Right kidney (tissue), 9 donors: Measurements from ENCODE around the gene ALG10.
"Not testable (repeated sequence)": the region's sequence is repeated elsewhere in the genome, so short reads cannot be mapped to it uniquely, and the experiment has no call there.

Source experiments
- DNase-seq: peaks from one replicate; pipeline ENCODE4 v3.0.0-alpha.2; 2016
- long read RNA-seq, 8 donors: transcript quantifications; one replicate each; lab custom pipeline, GENCODE V29; 2026

Gene ALG10
- long read RNA-seq, donor 1, partial matches to known transcripts: 0 of 1 reads
- long read RNA-seq, donor 1, other reads (novel, unspliced or antisense): 0 of 1 reads
- long read RNA-seq, donor 2, partial matches to known transcripts: 0 of 3 reads
- long read RNA-seq, donor 2, other reads (novel, unspliced or antisense): 0 of 3 reads
- long read RNA-seq, donor 3, partial matches to known transcripts: 0 of 3 reads
- long read RNA-seq, donor 3, other reads (novel, unspliced or antisense): 0 of 3 reads
- long read RNA-seq, donor 4, partial matches to known transcripts: 0 of 2 reads
- long read RNA-seq, donor 4, other reads (novel, unspliced or antisense): 0 of 2 reads
- long read RNA-seq, donor 5, partial matches to known transcripts: 0 of 2 reads
- long read RNA-seq, donor 5, other reads (novel, unspliced or antisense): 0 of 2 reads
- long read RNA-seq, donor 6: 0 reads
- long read RNA-seq, donor 7, partial matches to known transcripts: 0 of 3 reads
- long read RNA-seq, donor 7, other reads (novel, unspliced or antisense): 0 of 3 reads
- long read RNA-seq, donor 8: 0 reads

- DNase-seq: peak; percentile 82
Observed at GRCh38 chr12:34022079-34022830, at the start of gene ALG10. Gene ALG10 (plus strand): TSS chr12:34022496. CDS start chr12:34022600, 104 bp downstream.

DNA sequence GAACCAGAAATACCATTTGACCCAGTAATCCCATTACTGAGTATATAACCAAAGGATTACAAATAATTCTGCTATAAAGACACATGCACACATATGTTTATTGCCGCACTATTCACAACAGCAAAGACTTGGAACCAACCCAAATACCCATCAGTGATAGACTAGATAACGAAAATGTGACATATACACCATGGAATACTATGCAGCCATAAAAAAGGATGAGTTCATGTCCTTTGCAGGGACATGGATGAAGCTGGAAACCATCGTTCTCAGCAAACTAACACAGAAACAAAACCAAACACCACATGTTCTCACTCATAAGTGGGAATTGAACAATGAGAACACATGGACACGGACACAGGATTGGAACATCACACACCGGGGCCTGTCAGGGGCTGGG lies 49.4 kb upstream of the ALG10 start:
- DNase-seq: not testable (repeated sequence)

DNA sequence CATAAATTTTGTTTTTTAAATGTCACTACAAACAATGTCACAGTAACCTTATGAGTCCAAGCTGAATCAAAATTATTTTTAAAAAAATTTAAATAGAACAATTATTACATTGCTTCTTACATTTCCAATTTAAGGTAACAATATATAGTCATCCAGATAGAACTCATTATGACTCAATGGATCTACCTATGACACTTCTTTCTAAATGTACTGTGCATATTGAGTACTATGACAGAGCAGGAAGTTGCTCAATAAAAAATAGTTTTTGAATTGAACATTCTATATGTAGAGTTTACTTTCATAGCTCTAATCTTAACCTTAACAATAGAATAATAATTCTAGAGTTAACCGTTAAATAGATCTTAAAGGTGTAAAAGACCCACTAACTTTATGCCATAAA lies 44.4 kb upstream of the ALG10 start:
- no peak for DNase-seq

GRCh38 chr12:33988197-33988805 lies 34.0 kb upstream of the ALG10 start:
- no peak for DNase-seq

DNA sequence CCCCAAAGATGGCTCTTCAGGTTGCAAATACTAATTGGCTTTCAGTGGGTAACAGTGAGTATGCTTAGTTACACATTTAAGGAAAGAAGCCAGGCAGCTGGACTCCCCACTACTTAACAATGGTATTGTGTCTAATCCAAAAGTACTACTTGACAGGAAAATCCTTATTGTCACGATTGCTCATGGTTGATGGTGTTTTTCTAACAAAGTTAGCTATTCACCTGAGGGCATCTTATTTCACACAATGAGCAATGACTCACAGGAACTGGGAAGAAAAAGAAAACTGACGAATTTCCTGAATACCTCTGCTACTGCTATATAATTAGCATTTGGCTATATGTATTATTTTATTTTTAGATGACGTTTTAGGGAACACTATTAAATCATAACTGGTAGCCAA lies 33.4 kb upstream of the ALG10 start:
- no peak for DNase-seq

DNA sequence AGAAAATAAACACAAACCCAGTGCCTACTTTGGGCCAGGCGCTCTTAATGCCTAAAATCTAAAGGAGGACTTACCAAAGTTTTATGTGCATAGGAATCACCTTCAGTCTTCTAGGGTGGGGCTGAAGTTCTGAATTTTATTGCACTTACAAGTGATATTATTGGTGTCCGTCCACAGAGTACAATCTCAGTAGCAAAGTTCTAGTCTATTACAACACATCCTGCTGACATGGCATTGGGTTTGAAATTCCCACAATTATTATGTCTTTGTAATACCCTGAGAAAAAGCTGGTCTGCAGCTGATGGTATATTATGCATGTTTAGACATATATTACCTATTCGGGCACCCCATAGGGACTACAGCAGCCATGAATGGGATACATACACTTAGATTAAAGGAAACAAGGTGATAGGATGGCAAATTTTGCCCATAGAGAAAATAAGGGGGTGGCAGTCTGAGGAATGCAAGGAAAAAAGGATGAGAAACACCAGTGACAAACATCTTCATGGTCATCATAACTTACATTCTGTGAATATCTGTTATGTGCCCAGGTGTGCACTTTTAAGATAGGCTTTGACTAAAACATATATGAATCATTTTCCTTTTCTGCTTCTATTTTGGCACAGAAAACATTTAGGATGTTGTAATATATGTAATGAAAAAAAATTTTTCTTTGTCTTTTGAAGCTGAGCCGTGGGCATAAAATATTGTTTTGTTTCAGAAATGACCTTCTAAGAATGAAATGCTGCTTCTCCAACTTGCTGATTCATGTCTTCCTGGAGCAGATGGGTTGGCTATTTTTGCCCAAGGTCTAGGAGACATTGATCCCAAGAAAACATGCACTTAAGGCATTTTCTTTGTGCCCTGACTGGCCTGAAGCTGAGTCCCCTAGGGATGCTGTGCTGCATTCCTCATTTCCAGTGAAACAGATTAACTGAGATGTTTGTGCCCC lies 27.2 kb upstream of the ALG10 start:
- DNase-seq: no peak

GRCh38 chr12:34008835-34009234 lies 13.5 kb upstream of the ALG10 start:
- not testable (repeated sequence) for DNase-seq

GRCh38 chr12:34016361-34016760 lies 5.9 kb upstream of the ALG10 start:
- DNase-seq: no peak

DNA sequence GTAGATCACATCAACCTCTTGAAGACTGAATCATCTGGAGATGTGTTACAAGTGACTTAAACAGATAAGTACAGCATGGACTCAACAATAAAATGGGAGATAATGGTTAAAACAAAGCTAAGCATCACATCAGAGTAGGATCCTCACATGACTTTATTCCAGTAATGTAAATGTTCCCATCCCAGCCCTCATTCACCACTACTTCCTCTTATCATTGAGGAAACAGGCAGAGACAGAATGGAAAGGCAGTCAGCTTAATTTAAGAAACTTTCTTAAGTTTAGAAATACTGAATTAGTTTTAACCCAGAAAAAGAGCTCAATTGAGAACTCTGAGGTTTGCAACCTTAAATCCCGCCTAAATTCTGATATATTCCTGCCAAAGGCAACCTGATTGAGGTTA lies 1.2 kb upstream of the ALG10 start:
- DNase-seq: no peak

DNA sequence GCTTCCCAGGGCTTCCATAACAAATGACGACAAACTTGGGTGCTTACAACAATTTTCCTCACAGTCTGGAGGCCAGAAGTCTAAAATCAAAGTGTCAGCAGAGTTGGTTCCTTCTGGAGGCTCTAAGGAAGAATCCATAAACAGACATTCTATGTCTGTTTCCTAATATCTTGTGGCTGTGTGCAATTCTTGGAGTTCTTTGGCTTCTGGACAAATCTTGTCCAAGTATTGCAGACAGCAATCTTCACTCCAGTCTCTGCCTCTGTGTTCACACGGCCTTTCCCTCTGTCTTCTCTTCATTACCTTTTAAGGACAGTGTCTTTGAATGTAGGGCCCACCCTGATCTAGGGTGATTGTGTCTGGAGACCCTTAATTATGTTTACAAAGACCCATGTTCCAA lies 5.4 kb downstream of the ALG10 start:
- DNase-seq: not testable (repeated sequence)

GRCh38 chr12:34030591-34030990 lies 8.3 kb downstream of the ALG10 start:
- no peak for DNase-seq

- DNase-seq: no peak
Observed at GRCh38 chr12:34033628-34034296, 11.5 kb downstream of the ALG10 start.

GRCh38 chr12:34038357-34038756 lies 16.1 kb downstream of the ALG10 start:
- not testable (repeated sequence) for DNase-seq

- no peak for DNase-seq
Observed at GRCh38 chr12:34046570-34046969, 24.3 kb downstream of the ALG10 start.

- not testable (repeated sequence) for DNase-seq
Observed at GRCh38 chr12:34047855-34048254, 25.6 kb downstream of the ALG10 start.

DNA sequence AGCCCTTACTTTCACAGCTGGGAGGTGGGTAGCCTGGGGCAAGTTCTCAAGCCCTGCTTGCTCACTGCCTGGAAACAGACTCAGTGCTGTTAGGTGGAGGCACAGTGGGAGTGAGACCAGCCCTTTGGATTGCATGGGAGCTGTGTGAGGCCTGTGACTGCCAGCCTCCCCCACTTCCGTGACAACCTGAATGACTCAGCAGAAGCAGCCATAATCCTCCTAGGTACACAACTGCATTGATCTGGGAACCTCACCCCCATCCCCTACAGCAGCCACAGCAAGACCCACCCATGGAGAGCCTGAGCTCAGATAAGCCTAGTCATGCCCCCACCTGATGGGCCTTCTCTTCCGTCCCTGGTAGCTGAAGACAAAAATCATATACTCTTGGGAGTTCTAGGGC lies 26.4 kb downstream of the ALG10 start:
- DNase-seq: no peak

DNA sequence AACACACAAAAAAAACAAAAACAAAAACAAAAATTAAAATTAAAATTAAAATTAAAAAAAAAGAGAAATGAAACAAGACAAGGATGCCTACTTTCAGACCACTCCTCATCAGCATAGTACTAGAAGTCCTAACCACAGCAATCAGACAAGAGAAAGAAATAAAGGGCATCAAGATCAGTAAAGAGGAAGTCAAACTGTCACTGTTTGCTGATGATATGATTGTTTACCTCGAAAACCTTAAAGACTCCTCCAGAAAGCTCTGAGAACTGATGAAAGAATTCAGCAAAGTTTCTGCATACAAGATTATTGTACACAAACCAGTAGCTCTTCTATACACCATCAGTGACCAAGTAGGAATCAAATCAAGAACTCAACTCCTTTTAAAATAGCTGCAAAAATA lies 29.2 kb downstream of the ALG10 start:
- no peak for DNase-seq

- DNase-seq: no peak
Observed at GRCh38 chr12:34054938-34055337, 32.6 kb downstream of the ALG10 start.
